ENCODE results near the gene HTR1B. TPM values are rescaled to one million over a fixed set of nuclear protein-coding genes. Genes with fewer than 3 reads are reported as not detected.

HTR1B gene
- total RNA-seq, 4 donors from 2014 or later = 0.13 TPM; not detected in 3

- no peak for TF ChIP-seq POLR2A (IDR thresholded peaks at IDR 0.05)
- TF ChIP-seq, protein P1, sequence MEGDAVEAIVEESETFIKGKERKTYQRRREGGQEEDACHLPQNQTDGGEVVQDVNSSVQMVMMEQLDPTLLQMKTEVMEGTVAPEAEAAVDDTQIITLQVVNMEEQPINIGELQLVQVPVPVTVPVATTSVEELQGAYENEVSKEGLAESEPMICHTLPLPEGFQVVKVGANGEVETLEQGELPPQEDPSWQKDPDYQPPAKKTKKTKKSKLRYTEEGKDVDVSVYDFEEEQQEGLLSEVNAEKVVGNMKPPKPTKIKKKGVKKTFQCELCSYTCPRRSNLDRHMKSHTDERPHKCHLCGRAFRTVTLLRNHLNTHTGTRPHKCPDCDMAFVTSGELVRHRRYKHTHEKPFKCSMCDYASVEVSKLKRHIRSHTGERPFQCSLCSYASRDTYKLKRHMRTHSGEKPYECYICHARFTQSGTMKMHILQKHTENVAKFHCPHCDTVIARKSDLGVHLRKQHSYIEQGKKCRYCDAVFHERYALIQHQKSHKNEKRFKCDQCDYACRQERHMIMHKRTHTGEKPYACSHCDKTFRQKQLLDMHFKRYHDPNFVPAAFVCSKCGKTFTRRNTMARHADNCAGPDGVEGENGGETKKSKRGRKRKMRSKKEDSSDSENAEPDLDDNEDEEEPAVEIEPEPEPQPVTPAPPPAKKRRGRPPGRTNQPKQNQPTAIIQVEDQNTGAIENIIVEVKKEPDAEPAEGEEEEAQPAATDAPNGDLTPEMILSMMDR (IDR thresholded peaks at IDR 0.05) = no peak
- no peak overlapping the region for H3K4me3 ChIP-seq (replicated peaks in 1 of 3)
- intact Hi-C loops (cut with DNase I) = no loop called here
Observed at GRCh38 chr6:77450924-77451323, 12.4 kb downstream of the HTR1B start.

DNA sequence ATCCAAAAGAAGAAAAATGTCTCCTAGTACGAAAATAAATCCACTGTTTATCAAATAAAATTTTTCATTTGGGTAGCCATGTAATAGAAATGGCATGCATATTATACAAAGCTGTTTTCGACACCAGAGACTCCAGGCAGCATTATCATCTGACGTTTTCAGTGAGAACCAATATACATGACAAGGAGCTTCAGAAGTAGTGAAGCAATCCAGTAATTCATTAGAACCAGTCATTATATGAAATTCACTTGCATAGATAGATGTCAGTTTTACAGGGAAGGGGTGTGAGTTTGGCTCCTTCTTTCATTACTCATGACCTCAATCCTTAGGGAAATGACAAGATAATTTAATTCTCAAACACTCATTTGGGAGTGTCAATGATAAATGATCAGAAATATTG is 14.7 kb downstream of the HTR1B start:
- no peaks in the 10 kb centered on the region for H3K27me3 ChIP-seq
- H3K27ac ChIP-seq = no peak overlapping the region
- no peak for DNase-seq
- intact Hi-C loops (cut with DNase I) = no loop called here
- no peaks in the 10 kb centered on the region for H3K36me3 ChIP-seq
- 84% methylated on average over 3 of the region's 3 CpGs for WGBS, 2 donors
- no peak for TF ChIP-seq POLR2A (IDR thresholded peaks at IDR 0.05)
- TF ChIP-seq, protein P1 (IDR thresholded peaks at IDR 0.05) = no peak
- H3K4me1 ChIP-seq = no peaks in the 10 kb centered on the region
- no peaks in the 10 kb centered on the region for H3K9me3 ChIP-seq
- no peak overlapping the region for H3K4me3 ChIP-seq (replicated peaks in 1 of 3)

More at GRCh38 chr6:77450924-77451323, 12.4 kb downstream of the HTR1B start:
- Histone ChIP-seq H3K36me3 (no peaks in the 10 kb centered on the region), H3K27ac (no peak overlapping the region), H3K4me1 (no peaks in the 10 kb centered on the region), H3K27me3 (no peaks in the 10 kb centered on the region), H3K9me3 (no peaks in the 10 kb centered on the region)
- no peak for DNase-seq

DNA sequence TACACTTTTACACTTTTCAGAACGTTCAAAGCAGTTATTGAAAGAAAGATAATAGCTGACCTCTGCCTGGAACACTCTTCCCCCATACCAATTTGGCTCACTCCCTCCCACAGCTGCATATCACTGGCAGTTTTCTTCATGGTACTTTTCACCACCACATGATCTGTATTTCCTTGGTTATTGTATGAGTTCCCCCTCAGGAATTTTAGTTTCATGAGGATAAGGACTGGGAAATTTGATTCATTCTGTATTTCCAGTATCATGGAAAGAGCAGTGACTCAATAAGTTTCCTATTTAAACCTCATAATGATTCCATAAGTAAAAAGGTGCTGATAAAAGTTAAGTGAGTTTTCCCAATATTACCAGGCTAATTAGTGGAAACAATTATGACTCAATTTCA is 16.0 kb downstream of the HTR1B start:
- H3K4me1 ChIP-seq = no peaks in the 10 kb centered on the region
- no peaks in the 10 kb centered on the region for H3K27me3 ChIP-seq
- no peak overlapping the region for H3K4me3 ChIP-seq (replicated peaks in 1 of 3)
- H3K27ac ChIP-seq = no peak overlapping the region
- 28 to 33% methylated on average over 1 of the region's 1 CpG for WGBS, 2 donors
- H3K9me3 ChIP-seq = no peaks in the 10 kb centered on the region
- intact Hi-C loops (cut with DNase I) = no loop called here
- no peaks in the 10 kb centered on the region for H3K36me3 ChIP-seq
- no peak for TF ChIP-seq POLR2A (IDR thresholded peaks at IDR 0.05)
- TF ChIP-seq, protein P1 (IDR thresholded peaks at IDR 0.05) = no peak
- DNase-seq = no peak

GRCh38 chr6:77446249-77446648 is 17.0 kb downstream of the HTR1B start:
- intact Hi-C loops (cut with DNase I) = no loop called here
- H3K9me3 ChIP-seq = no peaks in the 10 kb centered on the region
- H3K27me3 ChIP-seq = no peaks in the 10 kb centered on the region
- no peak overlapping the region for H3K4me3 ChIP-seq (replicated peaks in 1 of 3)
- DNase-seq = no peak
- H3K36me3 ChIP-seq = no peaks in the 10 kb centered on the region
- H3K4me1 ChIP-seq = no peaks in the 10 kb centered on the region
- TF ChIP-seq POLR2A (IDR thresholded peaks at IDR 0.05) = no peak
- TF ChIP-seq, protein P1 (IDR thresholded peaks at IDR 0.05) = no peak
- H3K27ac ChIP-seq = no peak overlapping the region
- 82 to 92% methylated on average over 1 of the region's 1 CpG for WGBS, 2 donors

DNA sequence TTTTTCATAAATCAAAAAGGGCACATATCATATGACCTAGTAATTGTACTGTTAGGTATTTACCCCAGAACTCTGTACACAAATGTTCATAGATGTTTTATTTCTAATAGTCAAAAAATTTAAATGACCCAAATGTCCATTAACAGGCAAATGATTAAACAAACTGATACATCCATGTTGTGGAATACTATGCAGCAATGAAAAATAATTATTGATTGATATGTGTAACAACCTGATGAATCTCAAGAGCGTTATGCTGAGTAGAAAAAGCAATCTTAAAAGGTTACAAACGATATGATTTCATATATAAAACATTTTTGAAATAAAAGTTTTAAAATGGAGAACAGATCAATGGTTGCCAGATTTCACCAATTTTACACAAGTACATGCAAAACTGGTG is 18.1 kb downstream of the HTR1B start:
- Histone ChIP-seq H3K9me3 (no peaks in the 10 kb centered on the region), H3K36me3 (no peaks in the 10 kb centered on the region), H3K4me3 (replicated peaks in 1 of 3) (no peak overlapping the region), H3K27ac (no peak overlapping the region), H3K27me3 (no peaks in the 10 kb centered on the region), H3K4me1 (no peaks in the 10 kb centered on the region)
- intact Hi-C loops (cut with DNase I) = no loop called here
- no peak for DNase-seq
- 46 to 58% methylated on average over 2 of the region's 2 CpGs for WGBS, 2 donors
- no peak for TF ChIP-seq POLR2A (IDR thresholded peaks at IDR 0.05)
- TF ChIP-seq, protein P1 (IDR thresholded peaks at IDR 0.05) = no peak
